Measurements from ENCODE around the gene TSKU.

GRCh38 chr11:76822406-76822805 lies 39.2 kb downstream of the TSKU start:
- TF ChIP-seq CTCF (IDR thresholded peaks at IDR 0.05) (no peak), POLR2AphosphoS5 (IDR thresholded peaks at IDR 0.05; ENCODE audit: insufficient read depth in 1 of 2, low read depth in 1 of 2) (no peak), POLR2A (IDR thresholded peaks at IDR 0.05) (no peak)
